ENCODE results near the gene METTL8. TPM values are rescaled to one million over a fixed set of nuclear protein-coding genes. Genes with fewer than 3 reads are reported as not detected.
A peak's percentile ranks its signal among the peaks of the same experiment; 100 is the strongest.

Gene METTL8
- total RNA-seq, 4 donors from 2014 or later: 17.9 to 51.4 (median 35.4) TPM

DNA sequence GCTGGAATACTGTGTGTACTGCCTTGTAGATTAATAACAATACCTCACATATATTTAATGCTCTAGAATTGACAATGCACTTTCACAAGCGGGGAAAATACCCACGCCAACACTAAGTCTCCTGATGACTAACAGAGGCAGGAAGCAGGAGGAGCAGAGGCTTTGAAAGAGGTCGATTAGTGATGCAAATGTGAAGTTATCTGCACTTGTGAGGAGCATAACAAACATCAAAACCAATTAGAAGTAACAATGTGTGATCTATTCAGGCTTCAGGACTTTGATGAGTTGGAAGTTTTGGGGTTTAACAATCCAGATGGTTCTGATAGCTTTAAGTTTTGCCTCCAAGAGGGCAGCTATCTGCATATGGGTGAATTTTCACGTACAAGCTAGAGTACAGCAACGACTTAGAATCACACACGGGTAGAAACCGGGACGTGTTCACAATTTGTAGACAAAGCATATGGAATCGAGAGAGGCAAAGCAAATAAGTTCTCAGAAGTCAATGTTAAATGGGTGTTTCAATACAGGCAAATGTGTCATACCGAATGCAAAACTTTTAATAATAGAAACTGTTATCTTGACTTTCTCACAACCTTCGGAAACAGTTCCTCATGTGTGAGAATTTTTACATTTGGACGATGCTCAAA is 114.5 kb downstream of the METTL8 start:
- Histone ChIP-seq H3K9me3 (no peaks in the 10 kb centered on the region), H3K4me1 (peaks cover 0 to 25% (median 6%) of the 10 kb centered on the region in 3 donors), H3K27ac (peak overlapping the region in 1 of 4 donors; percentile 21), H3K4me3 (no peak overlapping the region), H3K27me3 (no peaks in the 10 kb centered on the region), H3K36me3 (peaks cover 0 to 42% (median 3%) of the 10 kb centered on the region in 3 donors)
- WGBS, 2 donors: 63 to 68% methylated on average over 12 of the region's 12 CpGs
- TF ChIP-seq CTCF (IDR thresholded peaks at IDR 0.05) (no peak), POLR2A (IDR thresholded peaks at IDR 0.05) (peak in 1 of 4 donors; percentile 5)
- DNase-seq: no peak
- intact Hi-C loops (cut with DNase I): no loop called here

DNA sequence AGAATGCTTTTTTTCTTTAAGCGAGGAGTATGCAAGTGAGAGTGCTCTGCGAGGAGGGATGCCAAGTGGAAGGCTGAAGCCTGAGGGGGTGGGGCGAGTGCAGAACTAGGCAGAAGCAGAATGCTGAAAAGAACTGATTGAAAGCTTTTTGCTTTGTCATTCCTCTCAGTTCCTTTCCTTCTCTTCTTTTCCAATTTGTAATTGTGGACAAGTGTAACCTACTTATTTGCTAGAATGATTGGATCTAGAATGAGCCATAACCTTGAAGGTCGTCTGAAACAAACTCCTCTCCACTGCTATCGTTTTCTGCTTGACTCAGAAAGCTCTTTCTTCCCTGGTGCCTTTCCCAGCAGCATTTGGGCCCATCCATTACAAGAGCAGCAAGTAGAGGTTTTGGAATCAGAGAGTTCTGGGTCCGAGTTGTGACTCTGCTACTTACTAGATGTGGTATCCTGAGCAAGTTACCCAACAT is 115.3 kb downstream of the METTL8 start:
- WGBS, 2 donors: 38 to 40% methylated on average over 6 of the region's 6 CpGs
- no peak for DNase-seq
- Histone ChIP-seq H3K27ac (peak overlapping the region in 1 of 4 donors; percentile 21), H3K4me3 (no peak overlapping the region), H3K27me3 (no peaks in the 10 kb centered on the region), H3K9me3 (no peaks in the 10 kb centered on the region), H3K4me1 (peaks cover 0 to 25% (median 6%) of the 10 kb centered on the region in 3 donors), H3K36me3 (peaks cover 0 to 34% (median 3%) of the 10 kb centered on the region in 3 donors)
- intact Hi-C loops (cut with DNase I): no loop called here
- TF ChIP-seq POLR2A (IDR thresholded peaks at IDR 0.05): no peak
- TF ChIP-seq CTCF (IDR thresholded peaks at IDR 0.05): no peak

- H3K9me3 ChIP-seq: no peaks in the 10 kb centered on the region
- H3K4me3 ChIP-seq: no peak overlapping the region
- peaks cover 0 to 25% (median under 1%) of the 10 kb centered on the region in 3 donors for H3K36me3 ChIP-seq
- H3K27ac ChIP-seq: no peak overlapping the region
- intact Hi-C loops (cut with DNase I): no loop called here
- no peaks in the 10 kb centered on the region for H3K27me3 ChIP-seq
- TF ChIP-seq CTCF (IDR thresholded peaks at IDR 0.05) (no peak), POLR2A (IDR thresholded peaks at IDR 0.05) (no peak)
- 65 to 70% methylated on average over 4 of the region's 4 CpGs for WGBS, 2 donors
- peaks cover 0 to 25% (median 6%) of the 10 kb centered on the region in 3 donors for H3K4me1 ChIP-seq
- no peak for DNase-seq
These were observed 116.2 kb downstream of the METTL8 start for GRCh38 chr2:171317492-171318125.

DNA sequence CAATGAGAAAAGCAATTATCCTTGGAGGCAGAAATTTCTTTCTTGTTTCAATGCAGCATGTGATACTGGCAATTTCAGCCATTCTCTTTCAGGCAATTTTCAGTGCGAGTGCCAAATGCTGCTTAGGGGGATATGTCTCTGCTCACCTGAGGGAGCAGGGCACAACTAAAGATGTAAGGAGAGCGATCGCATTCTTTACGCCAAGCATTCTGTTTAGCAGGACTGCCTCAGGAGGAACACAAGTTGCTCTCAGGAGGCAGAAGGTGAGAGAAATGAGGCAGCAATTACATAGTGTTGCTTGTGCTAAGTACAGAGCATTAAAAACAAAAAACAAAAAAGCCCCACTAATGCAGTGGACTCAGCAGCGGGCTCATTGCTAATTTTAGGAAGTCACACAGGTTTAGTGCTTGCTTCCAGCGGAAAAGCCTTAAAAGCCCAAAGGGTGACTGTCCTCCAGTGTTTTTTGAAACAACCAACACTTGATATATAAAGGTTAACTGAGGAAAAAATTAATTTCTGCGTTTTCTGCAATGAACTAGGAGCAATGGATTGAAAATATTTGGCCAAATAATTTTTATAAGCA is 116.9 kb downstream of the METTL8 start:
- TF ChIP-seq CTCF (IDR thresholded peaks at IDR 0.05) (no peak), POLR2A (IDR thresholded peaks at IDR 0.05) (no peak)
- no peak for DNase-seq
- no peak overlapping the region for H3K27ac ChIP-seq
- intact Hi-C loops (cut with DNase I): no loop called here
- peaks cover 0 to 25% (median 6%) of the 10 kb centered on the region in 3 donors for H3K4me1 ChIP-seq
- H3K9me3 ChIP-seq: peaks cover 0 to 7% (median 7%) of the 10 kb centered on the region in 3 donors
- no peaks in the 10 kb centered on the region for H3K27me3 ChIP-seq
- H3K36me3 ChIP-seq: peaks cover 0 to 18% (median 0%) of the 10 kb centered on the region in 3 donors
- no peak overlapping the region for H3K4me3 ChIP-seq
- 80 to 84% methylated on average over 7 of the region's 7 CpGs for WGBS, 2 donors

DNA sequence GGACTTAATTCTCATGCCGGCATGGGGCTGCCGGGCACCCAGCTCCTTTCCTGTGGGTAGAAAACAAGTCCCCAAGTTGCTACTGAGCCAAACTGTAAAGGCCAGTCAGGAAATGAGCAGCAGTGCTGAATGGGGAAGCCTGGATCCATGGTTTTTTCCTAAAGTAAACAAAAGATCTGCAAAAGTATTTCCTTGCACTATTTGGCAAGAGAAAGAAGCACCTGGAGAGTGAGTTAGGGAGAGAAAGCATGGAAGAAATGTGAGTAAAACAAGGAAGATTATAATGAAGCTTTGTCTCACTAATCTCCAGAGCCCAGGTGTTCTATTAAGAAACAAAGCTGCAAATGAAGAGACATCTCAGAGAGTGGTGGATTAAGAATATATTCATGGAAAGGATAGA is 117.6 kb downstream of the METTL8 start:
- Histone ChIP-seq H3K27me3 (no peaks in the 10 kb centered on the region), H3K4me1 (peaks cover 0 to 25% (median 6%) of the 10 kb centered on the region in 3 donors), H3K36me3 (peaks cover 0 to 15% (median 0%) of the 10 kb centered on the region in 3 donors), H3K27ac (no peak overlapping the region), H3K9me3 (peaks cover 0 to 14% (median 7%) of the 10 kb centered on the region in 3 donors), H3K4me3 (no peak overlapping the region)
- intact Hi-C loops (cut with DNase I): no loop called here
- DNase-seq: no peak
- TF ChIP-seq CTCF (IDR thresholded peaks at IDR 0.05) (no peak), POLR2A (IDR thresholded peaks at IDR 0.05) (no peak)
- WGBS, 2 donors: 8 to 20% methylated on average over 2 of the region's 2 CpGs
